Astrocyte of the cerebellum (primary cell): ENCODE measurements around the gene THSD4.

ENCODE experiments used
- DNase-seq: peaks from one replicate; pipeline ENCODE4 v3.0.0-alpha.2; 2011; ENCODE audit warnings: low read depth
- H3K4me3 ChIP-seq: 2 replicates; pipeline ENCODE4 v1.5.1; 2011; ENCODE audit warnings: mild to moderate bottlenecking, low read depth, low read length, moderate library complexity
- in situ Hi-C: cut with HindIII; loops from 2 replicates; pipeline ENCODE4 v1.10.0; 2017; ENCODE audit warnings: low sequenced_read_pairs
- TF ChIP-seq, protein P1 (sequence below): IDR thresholded peaks from 2 replicates; pipeline ENCODE4 v1.5.1; 2012; ENCODE audit warnings: low read length, low read depth, moderate library complexity, mild to moderate bottlenecking; ENCODE audit errors: missing control alignments

Gene THSD4

DNA sequence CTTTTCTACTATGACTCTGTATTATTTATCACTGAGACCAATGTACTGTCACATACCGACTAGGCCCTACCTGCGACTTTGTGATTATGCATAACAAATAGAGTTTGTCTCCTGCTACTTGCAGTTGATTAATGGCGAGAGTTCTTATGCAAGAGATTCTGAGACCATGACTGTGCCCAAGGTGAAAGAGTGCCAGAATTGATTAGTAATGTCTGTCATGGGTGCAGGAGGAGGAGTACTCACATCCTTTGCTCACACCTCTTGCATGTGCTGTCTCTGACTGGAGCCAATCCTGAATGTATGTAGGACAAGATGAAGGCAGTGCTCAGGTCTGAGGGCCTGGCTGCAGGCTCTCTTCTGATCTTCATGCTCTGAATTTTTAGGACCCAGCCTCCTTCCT is 260.7 kb downstream of the THSD4 start:
- DNase-seq: no peak
- TF ChIP-seq, protein P1, sequence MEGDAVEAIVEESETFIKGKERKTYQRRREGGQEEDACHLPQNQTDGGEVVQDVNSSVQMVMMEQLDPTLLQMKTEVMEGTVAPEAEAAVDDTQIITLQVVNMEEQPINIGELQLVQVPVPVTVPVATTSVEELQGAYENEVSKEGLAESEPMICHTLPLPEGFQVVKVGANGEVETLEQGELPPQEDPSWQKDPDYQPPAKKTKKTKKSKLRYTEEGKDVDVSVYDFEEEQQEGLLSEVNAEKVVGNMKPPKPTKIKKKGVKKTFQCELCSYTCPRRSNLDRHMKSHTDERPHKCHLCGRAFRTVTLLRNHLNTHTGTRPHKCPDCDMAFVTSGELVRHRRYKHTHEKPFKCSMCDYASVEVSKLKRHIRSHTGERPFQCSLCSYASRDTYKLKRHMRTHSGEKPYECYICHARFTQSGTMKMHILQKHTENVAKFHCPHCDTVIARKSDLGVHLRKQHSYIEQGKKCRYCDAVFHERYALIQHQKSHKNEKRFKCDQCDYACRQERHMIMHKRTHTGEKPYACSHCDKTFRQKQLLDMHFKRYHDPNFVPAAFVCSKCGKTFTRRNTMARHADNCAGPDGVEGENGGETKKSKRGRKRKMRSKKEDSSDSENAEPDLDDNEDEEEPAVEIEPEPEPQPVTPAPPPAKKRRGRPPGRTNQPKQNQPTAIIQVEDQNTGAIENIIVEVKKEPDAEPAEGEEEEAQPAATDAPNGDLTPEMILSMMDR: no peak
- no peak overlapping the region for H3K4me3 ChIP-seq
- in situ Hi-C loops: no loop called here

DNA sequence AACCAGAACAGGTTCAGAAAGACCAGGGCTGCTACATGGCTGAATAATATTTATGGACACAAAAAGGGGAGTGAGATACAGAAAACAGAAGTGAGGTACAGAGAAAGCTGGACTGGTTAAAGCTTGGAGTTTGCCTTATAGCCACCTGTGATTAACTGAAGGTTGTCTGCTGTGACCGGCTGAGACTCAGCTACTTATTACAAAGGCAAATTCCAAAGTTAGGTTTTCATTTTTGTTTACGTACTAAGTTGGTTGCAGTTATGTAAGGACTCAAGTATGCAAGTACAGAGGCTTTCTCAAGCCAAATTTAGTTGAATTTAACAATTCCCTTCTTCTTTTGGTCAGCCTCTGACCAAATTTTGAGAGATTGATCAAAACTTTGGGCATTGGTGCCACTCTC is 264.6 kb downstream of the THSD4 start:
- in situ Hi-C loops: no loop called here
- TF ChIP-seq, protein P1: no peak
- H3K4me3 ChIP-seq: no peak overlapping the region
- no peak for DNase-seq

DNA sequence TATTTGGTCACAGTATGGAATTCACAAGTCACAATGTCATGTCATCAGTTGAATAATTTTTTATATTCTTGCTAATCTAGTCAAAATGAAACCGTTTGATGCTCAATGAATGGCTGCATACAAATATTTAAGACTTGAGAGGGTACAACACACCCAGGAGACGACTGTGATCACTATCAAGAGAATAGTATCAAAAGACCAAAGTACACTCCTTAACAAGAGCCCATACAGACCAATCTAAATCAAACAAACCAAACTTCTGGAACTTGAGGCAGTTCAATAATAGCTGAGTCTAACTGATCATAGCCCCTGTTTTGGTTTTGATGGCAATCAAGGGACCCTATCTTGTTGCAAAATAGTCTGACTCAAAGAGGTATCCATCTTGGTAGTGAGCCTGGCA is 265.1 kb downstream of the THSD4 start:
- in situ Hi-C loops: no loop called here
- no peak for DNase-seq
- H3K4me3 ChIP-seq: no peak overlapping the region
- TF ChIP-seq, protein P1: no peak

DNA sequence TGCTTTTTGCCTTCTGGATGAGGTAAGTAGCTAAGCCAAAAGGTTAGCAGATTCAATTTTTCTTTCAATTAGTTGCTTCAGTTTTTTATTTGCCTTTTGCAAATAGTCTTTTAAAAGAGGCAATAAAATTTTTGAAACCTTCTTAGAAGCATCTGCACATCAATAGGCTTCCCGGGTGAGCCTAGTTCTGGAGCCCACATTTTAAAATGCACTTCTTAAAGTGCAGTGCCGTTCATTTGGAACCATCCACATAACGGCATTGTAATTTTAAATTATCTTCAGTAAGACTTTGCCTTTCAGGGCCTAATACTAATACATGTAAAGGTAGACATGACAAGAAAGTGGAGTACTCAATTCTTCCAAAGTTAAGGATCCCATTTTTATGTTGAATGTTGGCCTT is 269.2 kb downstream of the THSD4 start:
- no peak overlapping the region for H3K4me3 ChIP-seq
- in situ Hi-C loops: no loop called here
- DNase-seq: no peak
- TF ChIP-seq, protein P1: no peak

DNA sequence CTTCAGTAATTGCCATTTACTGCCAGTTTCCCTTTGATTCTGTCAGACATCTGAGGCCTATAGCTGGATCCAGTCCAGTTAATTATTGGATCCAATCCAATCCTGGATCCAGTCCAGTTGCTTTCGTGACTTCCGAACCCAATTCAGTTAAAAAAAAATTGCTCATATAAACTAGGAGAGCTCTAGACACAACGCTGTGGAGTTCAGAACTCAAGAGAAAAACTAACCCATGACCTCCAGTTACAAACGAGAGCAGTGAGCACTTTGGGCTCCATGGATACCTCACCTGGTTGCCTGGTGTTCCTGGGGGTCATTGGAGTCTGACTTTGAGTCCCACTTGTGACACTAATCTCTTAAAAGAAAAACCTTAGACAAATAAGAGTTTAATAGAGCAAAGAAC is 269.8 kb downstream of the THSD4 start:
- TF ChIP-seq, protein P1: no peak
- in situ Hi-C loops: no loop called here
- DNase-seq: no peak
- no peak overlapping the region for H3K4me3 ChIP-seq

DNA sequence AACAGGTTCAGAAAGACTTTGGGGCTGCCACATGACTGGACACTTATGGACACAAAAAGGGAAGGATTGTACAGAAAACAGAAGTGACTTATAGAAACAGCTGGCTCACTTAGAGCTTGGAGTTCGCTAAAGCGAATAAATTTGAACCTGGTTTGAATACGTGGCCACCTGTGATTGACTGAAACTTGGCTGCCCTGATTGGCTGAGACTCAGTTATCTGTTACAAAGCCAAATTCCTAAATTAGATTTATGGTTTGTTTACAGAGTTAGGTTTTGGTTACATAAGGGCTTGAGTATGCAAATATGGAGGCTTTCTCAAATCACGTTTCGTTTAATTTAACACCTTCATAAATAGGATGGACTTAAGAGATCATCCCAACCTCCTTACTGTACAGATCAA is 270.2 kb downstream of the THSD4 start:
- TF ChIP-seq, protein P1: no peak
- no peak overlapping the region for H3K4me3 ChIP-seq
- in situ Hi-C loops: no loop called here
- DNase-seq: no peak

DNA sequence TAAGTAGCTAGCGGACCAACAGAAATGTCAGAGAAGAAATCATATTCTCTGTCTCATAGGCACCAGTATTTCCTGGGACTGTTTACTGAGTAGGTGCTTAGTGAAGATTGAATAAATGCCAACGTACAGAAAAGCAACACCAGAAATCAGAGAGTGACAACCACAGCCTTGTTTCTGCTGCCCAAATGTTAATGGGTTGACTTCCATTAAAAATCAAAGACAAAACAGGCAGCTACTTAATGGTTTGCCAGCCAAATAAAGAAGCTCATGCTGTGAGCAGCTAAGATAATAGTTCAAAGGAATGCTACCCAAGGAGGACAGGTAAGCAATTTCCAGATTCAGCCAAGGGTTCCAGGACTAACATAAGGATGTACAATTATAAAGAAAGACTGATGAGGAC is 270.7 kb downstream of the THSD4 start:
- in situ Hi-C loops: no loop called here
- no peak for DNase-seq
- H3K4me3 ChIP-seq: no peak overlapping the region
- TF ChIP-seq, protein P1: no peak
